ENCODE data around the gene CCDC127.
A peak's percentile ranks its signal among the peaks of the same experiment; 100 is the strongest.

CCDC127 gene

DNA sequence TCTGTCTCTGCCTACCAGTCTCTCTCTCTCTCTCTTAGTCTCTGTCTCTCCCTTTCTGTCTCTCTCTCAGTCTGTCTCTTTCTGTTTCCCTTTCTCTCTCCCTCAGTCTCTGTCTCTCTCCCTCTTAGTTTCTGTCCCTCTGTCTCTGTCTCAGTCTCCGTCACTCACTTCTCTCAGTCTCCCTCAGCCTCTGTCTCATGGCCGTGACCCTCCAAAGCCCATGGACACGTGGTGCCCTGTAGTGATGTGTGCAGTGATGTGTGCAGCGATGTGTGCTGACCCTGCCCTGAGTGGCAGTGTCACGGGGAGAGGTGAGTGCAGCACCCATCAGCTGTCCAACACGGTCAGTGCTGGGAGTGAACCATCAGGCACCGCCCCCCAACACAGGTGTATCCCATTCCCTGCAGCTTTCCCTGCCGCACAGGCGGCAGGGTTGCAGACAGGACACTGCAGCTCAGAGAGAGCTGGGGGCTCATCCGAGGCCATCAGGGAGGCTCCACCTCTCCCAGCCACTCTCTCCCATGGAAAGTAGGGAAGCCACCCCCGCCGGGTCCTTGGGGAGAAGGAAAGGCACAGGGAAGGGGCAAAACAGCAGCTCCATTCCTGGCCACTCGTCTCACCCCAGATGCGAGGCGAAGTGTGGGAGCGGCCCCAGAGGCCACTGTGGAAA is 27.5 kb downstream of the CCDC127 start:
- no peak for DNase-seq (ENCODE audit: low read depth in 1 of 2, low spot score in 1 of 2)

- no peak for DNase-seq (ENCODE audit: low read depth in 1 of 2, low spot score in 1 of 2)
These were observed 28.0 kb downstream of the CCDC127 start for GRCh38 chr5:189976-190365.

DNA sequence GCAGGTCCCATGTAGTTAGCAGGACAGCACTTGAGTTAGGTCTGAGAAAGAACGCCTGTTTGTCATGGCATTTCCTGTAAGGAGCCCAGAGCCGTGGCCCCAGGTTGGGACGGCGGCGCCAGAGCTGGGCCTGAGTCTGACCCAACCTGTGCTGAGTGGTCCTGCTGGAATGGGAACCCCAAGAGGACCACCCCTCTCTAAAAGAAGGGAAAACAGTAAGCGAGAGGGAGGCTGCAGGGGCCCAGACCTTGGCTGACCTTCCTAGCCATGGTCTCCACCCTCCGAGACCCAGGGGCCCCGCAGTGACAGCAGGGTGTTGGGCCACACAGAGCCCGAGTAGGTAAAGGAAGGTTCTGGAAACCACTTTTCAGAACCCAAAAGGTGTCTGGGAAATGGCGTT is 28.5 kb downstream of the CCDC127 start:
- no peak for DNase-seq (ENCODE audit: low read depth in 1 of 2, low spot score in 1 of 2)

DNA sequence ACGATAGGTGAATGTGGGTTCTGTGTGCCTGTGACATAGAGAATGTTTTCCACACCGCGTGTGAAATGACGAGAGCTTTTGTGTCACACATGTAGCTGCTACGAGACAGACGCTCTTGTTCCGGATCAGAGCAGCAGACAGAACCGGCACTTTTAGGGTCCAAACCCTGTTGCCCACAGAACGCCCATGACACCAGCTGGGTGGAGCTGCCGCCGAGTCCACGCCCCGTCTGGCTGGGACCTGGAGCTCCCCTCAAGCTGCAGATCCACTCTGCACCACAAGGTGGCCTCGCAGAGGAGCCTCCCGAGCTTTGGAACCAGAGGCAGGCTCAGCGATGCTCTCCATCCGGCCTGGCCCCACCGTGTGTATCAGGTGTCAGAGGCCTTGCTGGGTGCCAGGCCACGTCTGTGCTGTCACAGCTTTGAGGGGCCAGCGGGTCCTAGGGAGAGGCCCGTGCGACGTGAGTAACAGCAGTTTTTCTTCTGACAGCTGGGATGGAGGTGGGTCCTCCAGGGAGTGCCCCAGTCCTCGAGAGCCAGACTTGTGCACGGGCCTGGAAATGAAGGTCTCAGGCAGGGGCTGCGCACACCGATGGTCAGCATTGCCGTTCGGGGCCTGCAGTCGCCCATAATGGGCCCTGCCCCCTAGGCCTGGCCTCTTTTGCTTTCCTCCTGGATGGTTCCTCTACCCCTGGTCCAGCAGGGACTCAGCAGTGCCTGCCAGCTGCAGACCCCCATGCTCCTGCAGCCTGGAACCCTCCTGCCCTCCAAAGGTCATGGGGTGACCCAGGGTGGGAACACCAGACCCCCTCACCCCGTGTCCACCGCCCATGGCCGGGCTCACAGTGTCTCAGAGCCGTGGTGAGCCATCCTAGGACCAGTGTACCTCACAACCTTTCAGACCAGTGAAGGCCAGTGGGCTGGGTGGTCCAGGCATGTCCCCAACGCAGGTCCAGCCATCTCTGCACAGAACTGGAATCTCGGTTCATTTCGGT is 29.2 kb downstream of the CCDC127 start:
- peak; percentile 77 to 84 for DNase-seq (ENCODE audit: low read depth in 1 of 2, low spot score in 1 of 2)

DNA sequence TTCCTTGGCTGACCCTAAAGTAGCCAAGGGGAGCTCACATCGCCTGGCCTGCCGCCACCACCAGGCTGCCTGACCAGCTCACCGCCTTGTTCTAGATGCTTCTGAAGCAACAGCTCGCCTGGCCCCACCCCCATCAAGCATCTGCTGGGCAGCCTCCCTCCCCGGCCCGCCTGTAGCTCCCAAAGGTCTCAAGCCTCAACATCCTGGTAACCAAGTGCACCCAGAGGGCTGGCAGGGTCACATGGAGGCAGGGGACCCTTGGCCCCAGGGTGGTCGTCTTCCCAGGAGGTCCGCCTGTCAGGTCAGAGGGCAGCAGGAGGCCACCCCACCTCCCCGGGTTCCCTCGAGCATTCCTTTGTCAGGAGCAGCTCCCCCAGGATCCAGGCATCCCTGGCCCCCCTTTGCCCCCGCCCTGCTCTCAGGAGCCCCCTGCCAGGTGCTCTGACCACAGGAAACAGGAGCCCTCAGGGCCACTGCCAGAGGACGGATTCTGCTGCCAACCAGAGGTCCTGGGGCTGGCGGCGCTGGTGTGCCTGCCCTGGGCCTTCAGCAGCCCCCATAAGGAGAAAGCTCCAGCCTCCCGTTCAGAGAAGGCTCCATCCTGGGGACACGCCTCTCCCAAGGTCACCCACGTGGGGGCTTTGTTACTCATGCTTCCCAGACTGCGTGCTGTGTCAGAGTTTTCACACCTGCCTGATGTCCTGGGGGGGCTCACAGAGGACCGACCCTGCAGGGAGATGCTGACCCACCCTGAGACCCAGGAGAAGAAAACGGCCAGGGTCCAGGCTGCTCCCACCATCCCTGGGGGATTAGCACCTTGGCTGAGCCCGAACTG is 30.1 kb downstream of the CCDC127 start:
- no peak for DNase-seq (ENCODE audit: low read depth in 1 of 2, low spot score in 1 of 2)

- no peak for DNase-seq (ENCODE audit: low read depth in 1 of 2, low spot score in 1 of 2)
These were observed 30.9 kb downstream of the CCDC127 start for GRCh38 chr5:187042-187431.

- DNase-seq (ENCODE audit: low read depth in 1 of 2, low spot score in 1 of 2), result no peak
These were observed 31.6 kb downstream of the CCDC127 start for GRCh38 chr5:186091-187041.

GRCh38 chr5:185095-186070 is 32.6 kb downstream of the CCDC127 start:
- DNase-seq (ENCODE audit: low read depth in 1 of 2, low spot score in 1 of 2), result no peak

DNA sequence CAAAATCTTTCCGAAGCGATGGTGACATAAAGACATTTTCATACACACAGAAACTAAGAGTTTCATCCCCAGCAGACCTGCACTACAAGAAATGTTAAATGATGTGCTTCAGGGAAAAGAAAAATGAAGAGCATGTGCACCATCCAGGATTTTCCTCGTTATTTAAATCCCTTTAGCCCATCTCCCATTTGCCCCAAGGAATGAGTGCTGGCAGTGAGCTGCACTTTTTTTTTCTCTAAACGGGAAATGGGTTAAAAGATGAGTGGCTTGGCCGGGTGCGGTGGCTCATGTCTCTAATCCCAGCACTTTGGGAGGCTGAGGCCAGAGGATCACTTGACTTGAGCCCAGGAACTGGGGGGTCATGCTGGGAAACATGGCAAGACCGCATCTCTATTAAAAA is 33.5 kb downstream of the CCDC127 start:
- no peak for DNase-seq (ENCODE audit: low read depth in 1 of 2, low spot score in 1 of 2)

- no peak for DNase-seq (ENCODE audit: low read depth in 1 of 2, low spot score in 1 of 2)
These were observed 35.8 kb downstream of the CCDC127 start for GRCh38 chr5:182126-182525.

- no peak for DNase-seq (ENCODE audit: low read depth in 1 of 2, low spot score in 1 of 2)
These were observed 36.4 kb downstream of the CCDC127 start for GRCh38 chr5:181566-181965.

DNA sequence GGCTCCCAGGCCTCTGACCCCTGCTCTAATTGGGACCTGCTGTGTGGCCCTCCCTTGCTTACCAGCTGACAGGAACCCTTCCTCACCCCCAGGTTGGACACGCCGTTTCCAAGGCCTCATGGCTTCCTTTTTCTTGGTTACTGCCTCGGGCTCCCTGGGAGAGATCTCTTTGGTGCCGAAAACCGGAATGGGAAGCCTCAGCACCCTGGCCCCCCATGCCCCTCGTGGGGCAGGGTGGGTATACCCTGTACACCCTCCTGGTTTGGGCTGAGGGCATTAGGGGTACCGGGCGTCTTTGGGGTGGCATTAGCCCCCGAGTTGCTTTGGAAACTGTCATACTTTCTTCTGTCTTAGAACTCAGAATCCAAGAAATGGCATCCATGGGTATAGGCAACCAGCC is 36.8 kb downstream of the CCDC127 start:
- no peak for DNase-seq (ENCODE audit: low read depth in 1 of 2, low spot score in 1 of 2)

- DNase-seq (ENCODE audit: low read depth in 1 of 2, low spot score in 1 of 2), result no peak
These were observed 37.6 kb downstream of the CCDC127 start for GRCh38 chr5:180286-180918.

GRCh38 chr5:179401-179800 is 38.6 kb downstream of the CCDC127 start:
- DNase-seq (ENCODE audit: low read depth in 1 of 2, low spot score in 1 of 2), result no peak

GRCh38 chr5:178110-178509 is 39.8 kb downstream of the CCDC127 start:
- DNase-seq (ENCODE audit: low read depth in 1 of 2, low spot score in 1 of 2), result no peak

GRCh38 chr5:176296-176823 is 41.6 kb downstream of the CCDC127 start:
- DNase-seq (ENCODE audit: low read depth in 1 of 2, low spot score in 1 of 2), result no peak

DNA sequence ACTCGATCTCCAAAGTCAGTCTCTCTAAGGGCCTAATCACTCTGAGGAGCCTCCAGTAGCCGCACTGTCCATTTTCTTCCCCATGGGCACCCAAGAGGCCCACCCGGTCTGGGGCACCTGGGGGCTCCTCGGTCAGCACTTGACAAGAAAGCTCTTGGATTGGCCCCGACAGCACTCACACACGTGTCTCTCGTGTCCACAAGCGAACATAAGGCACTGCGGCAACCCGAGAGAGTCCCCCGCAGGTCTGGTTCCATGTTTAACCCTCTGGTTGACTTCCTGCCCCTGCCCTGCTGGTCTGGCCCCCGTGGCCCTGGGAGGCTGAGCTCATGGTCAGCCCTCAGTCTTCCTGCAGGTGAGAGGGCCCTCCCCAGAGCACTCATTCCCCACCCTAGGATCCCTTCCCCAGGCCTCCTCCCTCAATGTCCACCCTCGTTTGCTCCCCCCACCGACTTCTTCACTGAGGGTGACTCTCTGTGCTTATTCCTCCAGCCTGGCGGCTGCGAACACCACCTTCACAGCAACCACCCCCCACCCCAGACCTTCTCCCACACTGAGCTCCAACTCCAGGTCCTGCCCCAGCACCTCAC is 43.0 kb downstream of the CCDC127 start:
- no peak for DNase-seq (ENCODE audit: low read depth in 1 of 2, low spot score in 1 of 2)

GRCh38 chr5:174291-174600 is 43.7 kb downstream of the CCDC127 start:
- DNase-seq (ENCODE audit: low read depth in 1 of 2, low spot score in 1 of 2), result no peak

Measured in activated CD4-positive, alpha-beta T cell treated with anti-CD3 and anti-CD28 coated beads, Interleukin-2, amount 50 U/mL, for 24 hours (primary cell).